Measurements from ENCODE around the gene L2HGDH. TPM values are rescaled to one million over a fixed set of nuclear protein-coding genes. Genes with fewer than 3 reads are reported as not detected.

The L2HGDH gene
- total and polyA plus RNA-seq, 10 of the 15 experiments (the other 5 are each of a cell fraction or from before 2014, with no cell fraction given): 2.6 to 18.3 (median 13.5) TPM

- TF ChIP-seq ZBTB33 (IDR thresholded peaks at IDR 0.05): no peak
- TF ChIP-seq PBX3 (IDR thresholded peaks at IDR 0.05; ENCODE audit: insufficient replicate concordance, low read depth, low read length): peak; percentile 40
- no peak for TF ChIP-seq WRNIP1 (IDR thresholded peaks at IDR 0.05; ENCODE audit: borderline replicate concordance, low read depth, low read length)
- no peak for TF ChIP-seq STAT3 (IDR thresholded peaks at IDR 0.05; ENCODE audit: low read depth, low read length)
- TF ChIP-seq NBN (IDR thresholded peaks at IDR 0.05): peak; percentile 75
- TF ChIP-seq ZNF24 (IDR thresholded peaks at IDR 0.05): no peak
- no peak; the same call in 1 of the 2 replicates for TF ChIP-seq MTA3 (IDR thresholded peaks at IDR 0.05; ENCODE audit: borderline replicate concordance, low read length)
- peak; percentile 79 for TF ChIP-seq SMARCA5 (IDR thresholded peaks at IDR 0.05)
- peak; percentile 67 for TF ChIP-seq RUNX3 (IDR thresholded peaks at IDR 0.05; ENCODE audit: low read length)
- no peak for TF ChIP-seq ZNF207 (IDR thresholded peaks at IDR 0.05; ENCODE audit: borderline replicate concordance)
- no peak for TF ChIP-seq ATF3 (IDR thresholded peaks at IDR 0.05; ENCODE audit: borderline replicate concordance, extremely low read depth, low read depth, low read length)
- no peak for TF ChIP-seq SMAD1 (IDR thresholded peaks at IDR 0.05; ENCODE audit: low read depth, partially characterized antibody)
- TF ChIP-seq USF2 (IDR thresholded peaks at IDR 0.05; ENCODE audit: borderline replicate concordance, low read depth, low read length): no peak; the same call in 1 of the 2 replicates
- no peak for TF ChIP-seq ZSCAN29 (IDR thresholded peaks at IDR 0.05)
- TF ChIP-seq RAD21 (IDR thresholded peaks at IDR 0.05; ENCODE audit: insufficient read depth, low read depth, low read length): peak; percentile 54
- TF ChIP-seq HDGF (IDR thresholded peaks at IDR 0.05): no peak
- TF ChIP-seq ESRRA (IDR thresholded peaks at IDR 0.05; ENCODE audit: low read length): no peak
- TF ChIP-seq USF1 (IDR thresholded peaks at IDR 0.05; ENCODE audit: borderline replicate concordance, extremely low read length, insufficient read depth, low read depth, low read length): no peak
- peak in 1 of 2 experiments; percentile 14; a peak in 1 of 4 replicates for TF ChIP-seq BHLHE40 (IDR thresholded peaks at IDR 0.05; ENCODE audit: borderline replicate concordance in 1 of 2, low read depth in 2 of 2, low read length in 1 of 2)
- TF ChIP-seq ZNF274 (IDR thresholded peaks at IDR 0.05; ENCODE audit: insufficient read depth, insufficient read length): no peak
- no peak for TF ChIP-seq SMAD5 (IDR thresholded peaks at IDR 0.05; ENCODE audit: low read depth)
- TF ChIP-seq PAX5 (IDR thresholded peaks at IDR 0.05; ENCODE audit: borderline replicate concordance, low read depth, low read length): no peak
- peak; percentile 52; the same call in 1 of the 2 replicates for TF ChIP-seq ELK1 (IDR thresholded peaks at IDR 0.05; ENCODE audit: low read depth, low read length)
- TF ChIP-seq NFYA (IDR thresholded peaks at IDR 0.05; ENCODE audit: borderline replicate concordance, low read depth, low read length): no peak
Observed at GRCh38 chr14:50321009-50321660, 9.1 kb upstream of the L2HGDH start (continued).
